ENCODE measurements around the gene ADSL. TPM values are rescaled to one million over a fixed set of nuclear protein-coding genes. Genes with fewer than 3 reads are reported as not detected.

ADSL gene
- total and polyA plus RNA-seq, 2 donors (not counting 1 experiment from before 2014, with no cell fraction given): 61.0 to 63.8 TPM

- POLR2A ChIA-PET: interaction anchor here (0.6 to 1.0 kb wide), 4 partner anchors 16 to 982 kb away, joined by 3 to 5 read pairs (median 4); partner anchors contain the start of gene SGSM3
- Histone ChIP-seq H3K27me3 (replicated peaks in 1 of 4; ENCODE audit: control extremely low read depth in 1 of 4, control insufficient read depth in 3 of 4, insufficient read depth in 4 of 4, low read length in 3 of 4) (no peaks in the 10 kb centered on the region), H3K9ac (ENCODE audit: low read length) (peak overlapping the region; percentile 61), H3K4me1 (ENCODE audit: control insufficient read depth in 2 of 2, insufficient read depth in 2 of 2, low read length in 2 of 2) (peaks cover 86% of the 10 kb centered on the region in 2 donors), H3K27ac (ENCODE audit: low read length in 2 of 2) (peak overlapping the region; percentile 90 to 96), H2AFZ (ENCODE audit: insufficient read depth, low read depth, low read length, poor library complexity, severe bottlenecking) (no peak overlapping the region), H4K20me1 (ENCODE audit: control insufficient read depth, insufficient read depth, low read length, poor library complexity, severe bottlenecking) (no peaks in the 10 kb centered on the region), H3K9me3 (ENCODE audit: control extremely low read depth in 1 of 3, control insufficient read depth in 2 of 3, insufficient read depth in 1 of 3, low read length in 2 of 3) (no peaks in the 10 kb centered on the region), H3K36me3 (replicated peaks in 1 of 2; ENCODE audit: control extremely low read depth in 1 of 2, control insufficient read depth in 1 of 2, extremely low read depth in 1 of 2, insufficient read depth in 2 of 2, low read length in 1 of 2) (peaks cover 0 to 31% of the 10 kb centered on the region in 2 experiments), H3K4me3 (ENCODE audit: control extremely low read depth in 1 of 5, extremely low read depth in 1 of 5, insufficient read depth in 1 of 5, low read depth in 2 of 5, low read length in 4 of 5) (peak overlapping the region in 4 of 5 experiments; percentile 11 to 57 (median 26)), H3K79me2 (ENCODE audit: control insufficient read depth, insufficient read depth, low read length) (peaks cover 70% of the 10 kb centered on the region), H3K4me2 (replicated peaks; ENCODE audit: low read depth, low read length, poor library complexity, severe bottlenecking) (peak overlapping the region; percentile 84)
- peak overlapping the region; percentile 81 for H3K4me3 Mint-ChIP-seq
- H3K9me3 Mint-ChIP-seq (ENCODE audit: insufficient read depth): no peaks in the 10 kb centered on the region
- 20% methylated on average over 1 of the region's 2 CpGs for WGBS (ENCODE audit: insufficient coverage)
- CTCF ChIA-PET: interaction anchor here (0.8 to 6.0 kb wide), 7 partner anchors 9 to 37 kb away, joined by 3 to 28 read pairs (median 5); no protein-coding TSS in a partner anchor
- DNase-seq: no peak
- intact Hi-C loops (cut with micrococcal nuclease): loop anchor here (1.0 to 2.0 kb wide), 4 partner anchors 13 to 37 kb away; partner anchors contain the start of gene SGSM3
- TF ChIP-seq EZH2 (IDR thresholded peaks at IDR 0.05; ENCODE audit: borderline replicate concordance, insufficient read depth, low read depth, low read length, poor library complexity, severe bottlenecking): no peak
- TF ChIP-seq, protein P1, sequence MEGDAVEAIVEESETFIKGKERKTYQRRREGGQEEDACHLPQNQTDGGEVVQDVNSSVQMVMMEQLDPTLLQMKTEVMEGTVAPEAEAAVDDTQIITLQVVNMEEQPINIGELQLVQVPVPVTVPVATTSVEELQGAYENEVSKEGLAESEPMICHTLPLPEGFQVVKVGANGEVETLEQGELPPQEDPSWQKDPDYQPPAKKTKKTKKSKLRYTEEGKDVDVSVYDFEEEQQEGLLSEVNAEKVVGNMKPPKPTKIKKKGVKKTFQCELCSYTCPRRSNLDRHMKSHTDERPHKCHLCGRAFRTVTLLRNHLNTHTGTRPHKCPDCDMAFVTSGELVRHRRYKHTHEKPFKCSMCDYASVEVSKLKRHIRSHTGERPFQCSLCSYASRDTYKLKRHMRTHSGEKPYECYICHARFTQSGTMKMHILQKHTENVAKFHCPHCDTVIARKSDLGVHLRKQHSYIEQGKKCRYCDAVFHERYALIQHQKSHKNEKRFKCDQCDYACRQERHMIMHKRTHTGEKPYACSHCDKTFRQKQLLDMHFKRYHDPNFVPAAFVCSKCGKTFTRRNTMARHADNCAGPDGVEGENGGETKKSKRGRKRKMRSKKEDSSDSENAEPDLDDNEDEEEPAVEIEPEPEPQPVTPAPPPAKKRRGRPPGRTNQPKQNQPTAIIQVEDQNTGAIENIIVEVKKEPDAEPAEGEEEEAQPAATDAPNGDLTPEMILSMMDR (IDR thresholded peaks at IDR 0.05): no peak
- no peaks in the 10 kb centered on the region for H3K27me3 Mint-ChIP-seq
- H3K27ac Mint-ChIP-seq: peak overlapping the region; percentile 94
- peaks cover 78% of the 10 kb centered on the region for H3K4me1 Mint-ChIP-seq
- no peak for ATAC-seq (ENCODE audit: low read depth)
Measured at GRCh38 chr22:40399621-40400020, 53.3 kb downstream of the ADSL start.

DNA sequence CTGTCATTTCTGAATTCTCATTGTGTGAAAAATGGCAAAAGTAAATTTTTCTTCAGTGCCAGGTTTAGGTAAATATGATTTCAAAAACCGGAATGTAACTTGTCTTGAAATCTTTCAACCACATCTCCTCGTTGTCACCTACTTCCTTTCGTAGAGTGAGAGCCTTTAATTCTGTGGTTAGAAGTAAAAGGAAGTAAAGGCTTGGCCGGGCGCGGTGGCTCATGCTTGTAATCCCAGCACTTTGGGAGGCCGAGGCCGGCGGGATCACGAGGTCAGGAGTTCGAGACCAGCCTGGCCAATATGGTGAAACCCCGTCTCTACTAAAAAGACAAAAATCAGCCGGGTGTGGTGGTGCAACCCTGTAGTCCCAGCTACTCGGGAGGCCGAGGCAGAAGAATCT, 53.9 kb downstream of the ADSL start:
- ATAC-seq (ENCODE audit: low read depth) (peak; percentile 55), DNase-seq (peak; percentile 87)
- H3K27ac ChIP-seq (ENCODE audit: low read length in 2 of 2): peak overlapping the region; percentile 90 to 96
- Mint-ChIP-seq H3K4me1 (peaks cover 73% of the 10 kb centered on the region), H3K27me3 (no peaks in the 10 kb centered on the region), H3K4me3 (peak overlapping the region; percentile 81), H3K27ac (peak overlapping the region; percentile 94), H3K9me3 (ENCODE audit: insufficient read depth) (no peaks in the 10 kb centered on the region)
- H3K36me3 ChIP-seq (replicated peaks in 1 of 2; ENCODE audit: control extremely low read depth in 1 of 2, control insufficient read depth in 1 of 2, extremely low read depth in 1 of 2, insufficient read depth in 2 of 2, low read length in 1 of 2): peaks cover 0 to 36% of the 10 kb centered on the region in 2 experiments
- peak overlapping the region in 4 of 5 experiments; percentile 11 to 57 (median 26) for H3K4me3 ChIP-seq (ENCODE audit: control extremely low read depth in 1 of 5, extremely low read depth in 1 of 5, insufficient read depth in 1 of 5, low read depth in 2 of 5, low read length in 4 of 5)
- no peaks in the 10 kb centered on the region for H4K20me1 ChIP-seq (ENCODE audit: control insufficient read depth, insufficient read depth, low read length, poor library complexity, severe bottlenecking)
- CTCF ChIA-PET: interaction anchor here (1.5 to 6.0 kb wide), 5 partner anchors 10 to 36 kb away, joined by 4 to 28 read pairs (median 5); no protein-coding TSS in a partner anchor
- no peaks in the 10 kb centered on the region for H3K9me3 ChIP-seq (ENCODE audit: control extremely low read depth in 1 of 3, control insufficient read depth in 2 of 3, insufficient read depth in 1 of 3, low read length in 2 of 3)
- peak overlapping the region; percentile 84 for H3K4me2 ChIP-seq (replicated peaks; ENCODE audit: low read depth, low read length, poor library complexity, severe bottlenecking)
- H3K9ac ChIP-seq (ENCODE audit: low read length): peak overlapping the region; percentile 61
- 2% methylated on average over 9 of the region's 15 CpGs for WGBS (ENCODE audit: insufficient coverage)
- POLR2A ChIA-PET: interaction anchor here (0.7 to 0.9 kb wide), 2 partner anchors 12 to 55 kb away, joined by 3 read pairs; no protein-coding TSS in a partner anchor
- peaks cover 81% of the 10 kb centered on the region in 2 donors for H3K4me1 ChIP-seq (ENCODE audit: control insufficient read depth in 2 of 2, insufficient read depth in 2 of 2, low read length in 2 of 2)
- intact Hi-C loops (cut with micrococcal nuclease): loop anchor here (1.0 to 2.0 kb wide), 4 partner anchors 12 to 36 kb away; partner anchors contain the start of gene SGSM3
- H2AFZ ChIP-seq (ENCODE audit: insufficient read depth, low read depth, low read length, poor library complexity, severe bottlenecking): no peak overlapping the region
- peaks cover 70% of the 10 kb centered on the region for H3K79me2 ChIP-seq (ENCODE audit: control insufficient read depth, insufficient read depth, low read length)
- no peak for TF ChIP-seq EZH2 (IDR thresholded peaks at IDR 0.05; ENCODE audit: borderline replicate concordance, insufficient read depth, low read depth, low read length, poor library complexity, severe bottlenecking)
- TF ChIP-seq, protein P1 (IDR thresholded peaks at IDR 0.05): no peak
- H3K27me3 ChIP-seq (replicated peaks in 1 of 4; ENCODE audit: control extremely low read depth in 1 of 4, control insufficient read depth in 3 of 4, insufficient read depth in 4 of 4, low read length in 3 of 4): no peaks in the 10 kb centered on the region

Measured in B cell (primary cell).